Mesenchymal stem cell (in vitro differentiated cells and primary cell): ENCODE data around the gene EMC6.
A peak's percentile ranks its signal among the peaks of the same experiment; 100 is the strongest.

Source experiments
- DNase-seq: peaks from one replicate; pipeline ENCODE4 v3.0.0-alpha.2; 2013
- H2AFZ ChIP-seq: one replicate; pipeline ENCODE4 v1.6.1; 2013; ENCODE audit warnings: low read depth, mild to moderate bottlenecking, control low read depth, inconsistent platforms, low read length, moderate library complexity
- H2AK5ac ChIP-seq: 2 replicates; pipeline ENCODE4 v1.6.1; 2013; ENCODE audit warnings: low read length, moderate library complexity, mild to moderate bottlenecking, inconsistent platforms; ENCODE audit not compliant: severe bottlenecking
- H2BK120ac ChIP-seq: one replicate; pipeline ENCODE4 v1.6.1; 2013; ENCODE audit warnings: low read depth, mild to moderate bottlenecking, inconsistent platforms, low read length, moderate library complexity
- H2BK12ac ChIP-seq, 2 experiments: one replicate each; pipeline ENCODE4 v1.6.1; 2013; ENCODE audit warnings: inconsistent platforms in 2 of 2, low read length in 2 of 2, mild to moderate bottlenecking in 2 of 2, moderate library complexity in 2 of 2, control low read depth in 1 of 2
- H2BK15ac ChIP-seq: one replicate; pipeline ENCODE4 v1.6.1; 2013; ENCODE audit warnings: mild to moderate bottlenecking, low read depth, inconsistent platforms; ENCODE audit not compliant: poor library complexity, severe bottlenecking
- H2BK5ac ChIP-seq: 2 replicates; pipeline ENCODE4 v1.6.1; 2013; ENCODE audit warnings: low read depth, mild to moderate bottlenecking, low read length, control low read depth, inconsistent platforms; ENCODE audit not compliant: poor library complexity, severe bottlenecking
- H3K14ac ChIP-seq, 2 experiments: one replicate each; pipeline ENCODE4 v1.6.1; 2013; ENCODE audit warnings: inconsistent platforms in 2 of 2, low read length in 2 of 2, control low read depth in 1 of 2, mild to moderate bottlenecking in 1 of 2, moderate library complexity in 1 of 2
- H3K18ac ChIP-seq, 2 experiments: one replicate each; pipeline ENCODE4 v1.6.1; 2013; ENCODE audit warnings: inconsistent platforms in 2 of 2, low read length in 2 of 2, control low read depth in 1 of 2, low read depth in 1 of 2, mild to moderate bottlenecking in 1 of 2
- H3K23ac ChIP-seq, 2 experiments: one replicate each; pipeline ENCODE4 v1.6.1; 2013; ENCODE audit warnings: inconsistent platforms in 2 of 2, low read length in 2 of 2, mild to moderate bottlenecking in 2 of 2, moderate library complexity in 2 of 2, control low read depth in 1 of 2
- H3K27ac ChIP-seq: 2 replicates; pipeline ENCODE4 v1.5.1; 2013; ENCODE audit warnings: mild to moderate bottlenecking, moderate library complexity, low read length, control low read depth, inconsistent platforms; ENCODE audit not compliant: poor library complexity, severe bottlenecking
- H3K27me3 ChIP-seq, 2 experiments: 2 replicates each; pipeline versions ENCODE4 v1.6.1 to v1.7.0; 2013; ENCODE audit warnings: low read length in 2 of 2, mild to moderate bottlenecking in 2 of 2, moderate library complexity in 2 of 2, control low read depth in 1 of 2, inconsistent platforms in 1 of 2; ENCODE audit not compliant: control insufficient read depth in 1 of 2, insufficient read depth in 1 of 2
- H3K36me3 ChIP-seq, 2 experiments: 2 replicates each; pipeline versions ENCODE4 v1.6.1 to v1.7.0; 2013; ENCODE audit warnings: low read length in 2 of 2, control low read depth in 1 of 2, inconsistent platforms in 1 of 2, low read depth in 1 of 2, mild to moderate bottlenecking in 1 of 2; ENCODE audit not compliant: insufficient read depth in 2 of 2, control insufficient read depth in 1 of 2
- H3K4ac ChIP-seq, 2 experiments: one replicate each; pipeline ENCODE4 v1.6.1; 2013; ENCODE audit warnings: inconsistent platforms in 2 of 2, low read length in 2 of 2, mild to moderate bottlenecking in 2 of 2, moderate library complexity in 2 of 2, control low read depth in 1 of 2, low read depth in 1 of 2
- H3K4me1 ChIP-seq: 2 replicates; pipeline ENCODE4 v1.6.1; 2013; ENCODE audit warnings: low read depth, low read length, control low read depth; ENCODE audit not compliant: control insufficient read depth, insufficient read depth
- H3K4me2 ChIP-seq: 2 replicates; pipeline ENCODE4 v1.6.1; 2013; ENCODE audit warnings: low read length, mild to moderate bottlenecking, inconsistent platforms; ENCODE audit not compliant: poor library complexity, severe bottlenecking
- H3K4me3 ChIP-seq, 2 experiments: 2 replicates each; pipeline versions ENCODE4 v1.5.1 to v1.7.0; 2013; ENCODE audit warnings: low read length in 2 of 2, mild to moderate bottlenecking in 2 of 2, control low read depth in 1 of 2, low read depth in 1 of 2; ENCODE audit not compliant: insufficient read depth in 1 of 2
- H3K79me1 ChIP-seq: replicated peaks from 2 replicates; pipeline ENCODE4 v1.6.1; 2013; ENCODE audit warnings: mild to moderate bottlenecking, control low read depth, low read length, inconsistent platforms; ENCODE audit not compliant: poor library complexity, severe bottlenecking
- H3K9ac ChIP-seq: 2 replicates; pipeline ENCODE4 v1.7.0; 2013; ENCODE audit warnings: mild to moderate bottlenecking, low read length, moderate library complexity
- H3K9me3 ChIP-seq: 2 replicates; pipeline ENCODE4 v1.7.0; 2013; ENCODE audit warnings: mild to moderate bottlenecking, low read length; ENCODE audit not compliant: control insufficient read depth
- H4K8ac ChIP-seq: one replicate; pipeline ENCODE4 v1.6.1; 2013; ENCODE audit warnings: inconsistent platforms, mild to moderate bottlenecking, low read length, moderate library complexity
- H4K91ac ChIP-seq: one replicate; pipeline ENCODE4 v1.6.1; 2013; ENCODE audit warnings: mild to moderate bottlenecking, low read length, inconsistent platforms
- WGBS: methylation state at CpG from one replicate; pipeline ENCODE4 v1.1.7; 2013; ENCODE audit warnings: mixed read lengths; 5-methylcytosine and 5-hydroxymethylcytosine counted together

Gene EMC6

GRCh38 chr17:3681057-3681456, 12.4 kb downstream of the EMC6 start:
- Histone ChIP-seq H3K4me3 (no peak overlapping the region), H2BK15ac (no peak overlapping the region), H3K9ac (no peak overlapping the region), H3K4ac (no peak overlapping the region), H3K27me3 (peaks cover 33 to 61% of the 10 kb centered on the region in 2 experiments), H2AFZ (no peak overlapping the region), H3K14ac (no peak overlapping the region), H2BK12ac (no peak overlapping the region), H4K91ac (no peak overlapping the region), H3K4me1 (peaks cover 11% of the 10 kb centered on the region), H2BK120ac (no peak overlapping the region), H3K79me1 (no peaks in the 10 kb centered on the region), H3K9me3 (no peaks in the 10 kb centered on the region), H3K23ac (no peak overlapping the region), H3K4me2 (no peak overlapping the region), H2AK5ac (no peak overlapping the region), H4K8ac (no peak overlapping the region), H2BK5ac (no peak overlapping the region), H3K27ac (no peak overlapping the region), H3K36me3 (no peaks in the 10 kb centered on the region), H3K18ac (no peak overlapping the region)
- 93% methylated on average over 9 of the region's 12 CpGs for WGBS
- no peak for DNase-seq

DNA sequence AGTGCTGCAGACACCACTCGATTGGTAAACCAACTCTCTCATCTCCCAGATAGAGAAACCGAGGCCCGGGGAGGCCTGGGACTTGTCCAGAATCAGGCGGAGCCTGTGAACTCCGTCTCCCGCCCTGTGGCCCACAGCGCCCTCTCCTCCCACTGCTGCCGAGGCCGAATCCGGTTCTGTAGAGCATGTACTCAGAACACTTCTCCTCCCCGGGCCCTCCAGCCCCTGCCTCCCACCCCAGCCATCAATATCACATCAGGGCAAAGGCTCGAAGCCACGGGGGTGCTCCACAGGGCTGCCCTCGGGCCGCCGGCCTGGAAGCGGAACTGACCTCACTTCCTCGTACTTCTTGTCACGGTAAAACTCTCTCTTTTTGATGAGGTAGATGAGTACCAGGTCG, 13.0 kb downstream of the EMC6 start:
- 84% methylated on average over 20 of the region's 20 CpGs for WGBS
- no peak overlapping the region for H2BK12ac ChIP-seq
- H3K4me1 ChIP-seq: peaks cover 11% of the 10 kb centered on the region
- peak overlapping the region in 1 of 2 experiments; percentile 26 for H3K4me3 ChIP-seq
- no peak overlapping the region for H3K14ac ChIP-seq
- no peak overlapping the region for H2BK15ac ChIP-seq
- H3K4ac ChIP-seq: no peak overlapping the region
- H2BK5ac ChIP-seq: no peak overlapping the region
- H3K9me3 ChIP-seq: no peaks in the 10 kb centered on the region
- H3K4me2 ChIP-seq: no peak overlapping the region
- no peak overlapping the region for H2BK120ac ChIP-seq
- no peak overlapping the region for H2AFZ ChIP-seq
- H3K23ac ChIP-seq: no peak overlapping the region
- H3K79me1 ChIP-seq: no peaks in the 10 kb centered on the region
- no peak overlapping the region for H2AK5ac ChIP-seq
- no peaks in the 10 kb centered on the region for H3K36me3 ChIP-seq
- H3K9ac ChIP-seq: no peak overlapping the region
- no peak for DNase-seq
- no peak overlapping the region for H4K91ac ChIP-seq
- H3K27me3 ChIP-seq: peaks cover 30 to 56% of the 10 kb centered on the region in 2 experiments
- H3K27ac ChIP-seq: no peak overlapping the region
- H3K18ac ChIP-seq: no peak overlapping the region
- H4K8ac ChIP-seq: no peak overlapping the region

GRCh38 chr17:3682033-3682432, 13.4 kb downstream of the EMC6 start:
- Histone ChIP-seq H3K4me2 (no peak overlapping the region), H2BK120ac (no peak overlapping the region), H3K4me3 (no peak overlapping the region), H2BK5ac (no peak overlapping the region), H3K79me1 (no peaks in the 10 kb centered on the region), H3K4ac (no peak overlapping the region), H3K9me3 (no peaks in the 10 kb centered on the region), H3K23ac (no peak overlapping the region), H3K4me1 (peaks cover 11% of the 10 kb centered on the region), H2AFZ (no peak overlapping the region), H2AK5ac (no peak overlapping the region), H3K27me3 (peaks cover 29 to 54% of the 10 kb centered on the region in 2 experiments), H2BK12ac (no peak overlapping the region), H4K91ac (no peak overlapping the region), H3K18ac (no peak overlapping the region), H3K36me3 (no peaks in the 10 kb centered on the region), H3K9ac (no peak overlapping the region), H3K14ac (no peak overlapping the region), H4K8ac (no peak overlapping the region), H2BK15ac (no peak overlapping the region), H3K27ac (no peak overlapping the region)
- WGBS: 86% methylated on average over 12 of the region's 12 CpGs
- DNase-seq: no peak

- WGBS: 44% methylated on average over 9 of the region's 10 CpGs
- peaks cover 20 to 48% of the 10 kb centered on the region in 2 experiments for H3K27me3 ChIP-seq
Measured at GRCh38 chr17:3683054-3683511, 14.5 kb downstream of the EMC6 start.

More at GRCh38 chr17:3683054-3683511, 14.5 kb downstream of the EMC6 start:
- Histone ChIP-seq H2BK15ac (no peak overlapping the region), H4K91ac (no peak overlapping the region), H2AFZ (no peak overlapping the region), H2BK5ac (no peak overlapping the region), H3K9me3 (no peaks in the 10 kb centered on the region), H3K18ac (no peak overlapping the region), H3K36me3 (no peaks in the 10 kb centered on the region), H3K4ac (no peak overlapping the region), H4K8ac (no peak overlapping the region), H3K27ac (no peak overlapping the region), H3K23ac (no peak overlapping the region), H3K4me3 (no peak overlapping the region), H3K4me1 (peaks cover 9% of the 10 kb centered on the region), H2BK12ac (no peak overlapping the region), H2AK5ac (no peak overlapping the region), H3K14ac (no peak overlapping the region), H3K4me2 (no peak overlapping the region), H2BK120ac (no peak overlapping the region), H3K79me1 (no peaks in the 10 kb centered on the region), H3K9ac (no peak overlapping the region)
- DNase-seq: peak; percentile 35
